ENCODE results near the gene IL1R2.

DNA sequence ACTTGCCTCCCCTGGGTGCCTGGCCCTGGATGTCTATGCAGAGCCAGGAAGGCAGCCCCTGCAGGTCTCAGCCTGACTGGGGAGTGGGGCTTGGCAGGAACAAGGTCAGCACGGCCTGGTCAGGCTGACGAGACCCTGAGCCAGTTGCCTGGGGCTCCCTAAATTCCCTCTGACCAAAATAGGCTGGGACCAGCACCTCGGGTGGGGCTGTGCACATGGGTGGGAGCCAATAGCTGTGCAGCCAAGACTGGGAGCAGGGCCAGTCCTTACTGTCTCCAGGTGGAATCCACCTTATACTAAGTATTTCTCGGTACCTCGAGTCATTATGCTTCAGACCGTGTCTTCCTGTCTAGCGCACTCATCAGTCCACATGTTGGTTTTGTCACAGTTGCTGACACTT is 11.4 kb upstream of the IL1R2 start:
- TF ChIP-seq CTCF (IDR thresholded peaks at IDR 0.05; ENCODE audit: insufficient read depth, low read length): no peak
- TF ChIP-seq REST (IDR thresholded peaks at IDR 0.05; ENCODE audit: insufficient replicate concordance, low read depth): no peak
- no peak for TF ChIP-seq POLR2AphosphoS5 (IDR thresholded peaks at IDR 0.05; ENCODE audit: low read depth)
- no peak for TF ChIP-seq GABPA (IDR thresholded peaks at IDR 0.05; ENCODE audit: low read depth)
- no peak for TF ChIP-seq SPI1 (IDR thresholded peaks at IDR 0.05; ENCODE audit: borderline replicate concordance, low read depth)

Data from HL-60 (cell line).